Endothelial cell of umbilical vein (primary cell): ENCODE measurements around the gene CHGA. TPM values are rescaled to one million over a fixed set of nuclear protein-coding genes. Genes with fewer than 3 reads are reported as not detected.

Source experiments
- BruUV-seq: library from RNA; stranded (reverse); fragments of 400-500 nt; replicated peaks from 2 replicates; lab custom pipeline; 2021; lab: Mats Ljungman, UMichigan
- CTCF ChIA-PET: fragments of 300-600, 350-600 bp; sonication (Branson Sonifier 250); formaldehyde crosslinking; loops from one replicate; lab custom pipeline; 2021; ENCODE audit warnings: antibody characterized with exemption, inconsistent platforms; lab: Charles Lee
- POLR2A ChIA-PET: fragments of 300-600, 350-600 bp; sonication (Branson Sonifier 250); formaldehyde crosslinking; loops from one replicate; lab custom pipeline; 2021; ENCODE audit warnings: antibody characterized with exemption, inconsistent platforms; lab: Charles Lee
- DNase-seq: peaks from one replicate; pipeline ENCODE4 v3.0.0-alpha.2; 2011; ENCODE audit warnings: low read depth, low spot score
- FAIRE-seq: peaks from 2 replicates; lab custom pipeline; 2011; peaks lifted over from hg19 to GRCh38; lab: Jason Lieb, UNC
- H2AFZ ChIP-seq: 2 replicates; pipeline ENCODE4 v1.6.0; 2012; ENCODE audit warnings: low read depth, low read length, control low read depth, inconsistent platforms
- H3K27ac ChIP-seq: 2 replicates; pipeline ENCODE4 v1.5.1; 2011; ENCODE audit warnings: low read depth, mild to moderate bottlenecking, control low read depth, low read length, moderate library complexity; ENCODE audit not compliant: insufficient read depth
- H3K27me3 ChIP-seq, 2 experiments: 2 replicates each; pipeline versions ENCODE4 v1.6.0 to v1.6.1; 2011; ENCODE audit warnings: low read length in 2 of 2, mixed read lengths in 1 of 2; ENCODE audit not compliant: control insufficient read depth in 2 of 2, insufficient read depth in 2 of 2
- H3K36me3 ChIP-seq, 2 experiments: 2 replicates in 1 of 2; 3 replicates in 1 of 2; pipeline ENCODE4 v1.5.1; 2011; ENCODE audit warnings: low read length in 2 of 2, mild to moderate bottlenecking in 1 of 2, moderate library complexity in 1 of 2; ENCODE audit not compliant: control insufficient read depth in 2 of 2, insufficient read depth in 2 of 2; ENCODE audit errors: extremely low read depth in 1 of 2
- H3K4me1 ChIP-seq: 3 replicates; pipeline ENCODE4 v1.5.1; 2011; ENCODE audit warnings: mild to moderate bottlenecking, low read length; ENCODE audit not compliant: control insufficient read depth, insufficient read depth; ENCODE audit errors: extremely low read depth
- H3K4me2 ChIP-seq: 2 replicates; pipeline ENCODE4 v1.6.1; 2011; ENCODE audit warnings: low read length, control low read depth, mixed read lengths; ENCODE audit not compliant: insufficient read depth
- H3K4me3 ChIP-seq, 3 experiments: fragments of 200-600 bp in 1 of 3; sonication (generic), shearing (Covaris generic) in 1 of 3; replicated peaks in 1 of 3; 2 replicates each; pipeline ENCODE4 v1.5.1; 2011 to 2016; ENCODE audit warnings: control low read depth in 3 of 3, low read length in 3 of 3, mild to moderate bottlenecking in 2 of 3, inconsistent platforms in 1 of 3, low read depth in 1 of 3, moderate library complexity in 1 of 3; ENCODE audit not compliant: insufficient read depth in 1 of 3
- H3K79me2 ChIP-seq: 2 replicates; pipeline ENCODE4 v1.6.0; 2012; ENCODE audit warnings: low read length, inconsistent platforms; ENCODE audit not compliant: control insufficient read depth, insufficient read depth
- H3K9ac ChIP-seq: replicated peaks from 2 replicates; pipeline ENCODE3; 2011; ENCODE audit warnings: low read length, control low read depth; ENCODE audit not compliant: insufficient read depth; ENCODE audit errors: extremely low read depth
- H3K9me1 ChIP-seq: replicated peaks from 3 replicates; pipeline ENCODE4 v1.6.0; 2011; ENCODE audit warnings: mild to moderate bottlenecking, low read length; ENCODE audit not compliant: control insufficient read depth, insufficient read depth; ENCODE audit errors: extremely low read depth
- H3K9me3 ChIP-seq: replicated peaks from 2 replicates; pipeline ENCODE4 v1.5.1; 2012; ENCODE audit warnings: low read length, inconsistent platforms; ENCODE audit not compliant: control insufficient read depth, insufficient read depth
- H4K20me1 ChIP-seq: replicated peaks from 2 replicates; pipeline ENCODE3; 2011; ENCODE audit warnings: mild to moderate bottlenecking, low read length; ENCODE audit not compliant: control insufficient read depth, insufficient read depth; ENCODE audit errors: extremely low read depth
- FOS ChIP-seq: IDR thresholded peaks from 2 replicates; pipeline ENCODE4 v1.6.1; 2011; ENCODE audit warnings: mild to moderate bottlenecking, low read length, moderate library complexity, borderline replicate concordance; ENCODE audit not compliant: insufficient read depth
- JUN ChIP-seq: IDR thresholded peaks from 2 replicates; pipeline ENCODE4 v1.6.1; 2011; ENCODE audit warnings: borderline replicate concordance, low read depth; ENCODE audit not compliant: insufficient read length, insufficient read depth
- POLR2A ChIP-seq: IDR thresholded peaks from 2 replicates; pipeline ENCODE4 v1.6.1; 2012; ENCODE audit warnings: low read depth, mild to moderate bottlenecking, control low read depth, low read length
- dilution Hi-C: fragments of 300-500 bp; cut with MboI; formaldehyde crosslinking; loops from one replicate; pipeline ENCODE4 v1.15.0; 2019; ENCODE audit warnings: low sequenced_read_pairs; ENCODE audit not compliant: extremely low pct_ligation_motif_present
- intact Hi-C: fragments of 100-400 bp; cut with micrococcal nuclease; formaldehyde crosslinking; loops from one replicate; pipeline ENCODE4 v1.10.0; 2022
- polyA plus RNA-seq, 4 experiments: library from polyadenylated mRNA; depleted of rRNA in 3 of 4; stranded (reverse) in 3 of 4; unstranded in 1 of 4; fragments of >200 nt; gene quantifications; 2 replicates each; pipeline versions ENCODE4 v1.2.1 to v1.2.3, GENCODE V29; 2011 to 2012; ENCODE audit warnings: missing spikeins in 1 of 4
- total RNA-seq: library from RNA; stranded (reverse); gene quantifications from 2 replicates; pipeline ENCODE4 v1.2.3, GENCODE V29; 2021
- TF ChIP-seq, protein P1 (sequence below): IDR thresholded peaks from 2 replicates; pipeline ENCODE4 v1.6.1; 2011; ENCODE audit not compliant: insufficient read depth, insufficient read length
- TF ChIP-seq, protein P2 (sequence below), 2 donors: IDR thresholded peaks; 1 replicate in 1 of 2; 2 replicates in 1 of 2; pipeline ENCODE4 v1.5.1; 2011; ENCODE audit warnings: low read length in 2 of 2, mild to moderate bottlenecking in 2 of 2, moderate library complexity in 2 of 2, control low read depth in 1 of 2, inconsistent platforms in 1 of 2, low read depth in 1 of 2; ENCODE audit not compliant: insufficient read depth in 1 of 2; ENCODE audit errors: extremely low read depth in 1 of 2

CHGA gene
- total and polyA plus RNA-seq, 2 donors (not counting 3 experiments of a cell fraction or from before 2014, with no cell fraction given) = not detected

DNA sequence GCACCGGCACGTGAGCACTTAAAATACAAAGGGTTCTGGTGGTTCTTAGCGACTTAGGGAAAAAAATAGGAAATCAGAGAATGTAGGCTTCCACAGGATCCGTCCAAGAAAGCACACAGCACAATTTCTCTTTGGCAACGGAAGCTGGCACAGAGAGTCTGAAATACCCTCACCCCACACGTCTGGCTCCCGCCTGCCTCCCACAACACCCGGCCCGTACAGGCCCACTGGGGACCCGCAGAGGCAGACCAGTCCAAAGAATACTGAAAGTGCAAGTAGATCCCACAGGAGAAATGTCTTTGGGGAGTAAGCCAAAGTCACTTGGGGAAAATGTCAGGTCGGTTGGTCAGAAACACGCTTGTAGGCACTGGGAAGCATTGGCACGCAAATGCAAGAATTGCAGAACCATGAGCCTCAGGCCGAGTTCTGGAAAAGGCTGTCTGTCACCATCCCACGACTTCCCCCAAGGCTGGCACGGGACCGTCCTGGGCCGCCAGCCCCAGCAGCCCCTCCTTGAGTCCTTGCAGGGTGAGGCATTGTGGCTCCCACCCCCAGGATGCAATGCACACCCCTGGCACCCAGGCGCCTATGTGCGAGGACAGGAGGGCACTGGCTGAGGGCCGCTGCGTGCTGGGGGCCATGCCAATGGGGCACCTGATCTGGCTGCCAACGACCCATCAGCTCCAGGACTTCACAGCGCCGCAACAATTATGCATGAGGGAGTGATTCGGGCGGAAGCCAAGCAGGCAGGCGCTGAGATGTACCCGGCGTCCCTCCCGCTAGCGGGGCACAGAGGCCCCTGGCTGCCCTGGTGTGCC, 29.7 kb downstream of the CHGA start:
- BruUV-seq = no TSS peak
- Histone ChIP-seq H3K4me3 (no peak overlapping the region), H4K20me1 (no peaks in the 10 kb centered on the region), H3K4me2 (no peak overlapping the region), H3K4me1 (no peaks in the 10 kb centered on the region), H3K27ac (no peak overlapping the region), H3K9me1 (no peaks in the 10 kb centered on the region), H3K27me3 (no peaks in the 10 kb centered on the region), H2AFZ (no peak overlapping the region), H3K79me2 (no peaks in the 10 kb centered on the region), H3K36me3 (no peaks in the 10 kb centered on the region), H3K9me3 (no peaks in the 10 kb centered on the region), H3K9ac (no peak overlapping the region)
- TF ChIP-seq, protein P1, sequence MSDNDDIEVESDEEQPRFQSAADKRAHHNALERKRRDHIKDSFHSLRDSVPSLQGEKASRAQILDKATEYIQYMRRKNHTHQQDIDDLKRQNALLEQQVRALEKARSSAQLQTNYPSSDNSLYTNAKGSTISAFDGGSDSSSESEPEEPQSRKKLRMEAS = no peak
- no peak for TF ChIP-seq FOS
- TF ChIP-seq, protein P2, sequence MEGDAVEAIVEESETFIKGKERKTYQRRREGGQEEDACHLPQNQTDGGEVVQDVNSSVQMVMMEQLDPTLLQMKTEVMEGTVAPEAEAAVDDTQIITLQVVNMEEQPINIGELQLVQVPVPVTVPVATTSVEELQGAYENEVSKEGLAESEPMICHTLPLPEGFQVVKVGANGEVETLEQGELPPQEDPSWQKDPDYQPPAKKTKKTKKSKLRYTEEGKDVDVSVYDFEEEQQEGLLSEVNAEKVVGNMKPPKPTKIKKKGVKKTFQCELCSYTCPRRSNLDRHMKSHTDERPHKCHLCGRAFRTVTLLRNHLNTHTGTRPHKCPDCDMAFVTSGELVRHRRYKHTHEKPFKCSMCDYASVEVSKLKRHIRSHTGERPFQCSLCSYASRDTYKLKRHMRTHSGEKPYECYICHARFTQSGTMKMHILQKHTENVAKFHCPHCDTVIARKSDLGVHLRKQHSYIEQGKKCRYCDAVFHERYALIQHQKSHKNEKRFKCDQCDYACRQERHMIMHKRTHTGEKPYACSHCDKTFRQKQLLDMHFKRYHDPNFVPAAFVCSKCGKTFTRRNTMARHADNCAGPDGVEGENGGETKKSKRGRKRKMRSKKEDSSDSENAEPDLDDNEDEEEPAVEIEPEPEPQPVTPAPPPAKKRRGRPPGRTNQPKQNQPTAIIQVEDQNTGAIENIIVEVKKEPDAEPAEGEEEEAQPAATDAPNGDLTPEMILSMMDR (IDR thresholded peaks at IDR 0.05; ENCODE audit: extremely low read depth in 1 of 2, insufficient read depth in 1 of 2, low read depth in 1 of 2, low read length in 2 of 2) = no peak
- no peak for TF ChIP-seq POLR2A
- no peak for TF ChIP-seq JUN
- DNase-seq (no peak), FAIRE-seq (no peak)
- POLR2A ChIA-PET = interaction anchor here (1.0 kb wide), 1 partner anchor 180 kb away, joined by 3 read pairs; no protein-coding TSS in a partner anchor
- CTCF ChIA-PET = interaction anchor here (0.6 to 5.5 kb wide), 41 partner anchors 9 to 266 kb away, joined by 3 to 109 read pairs (median 4); partner anchors contain the start of genes GON7, LYSET, MOAP1 and UBR7
- intact Hi-C loops (loop anchor here (1.0 to 5.0 kb wide), 7 partner anchors 163 to 665 kb away; partner anchors contain the start of gene ITPK1), dilution Hi-C loops (loop anchor here (25.0 kb wide), 1 partner anchor 185 kb away; no protein-coding TSS in a partner anchor)
